K562 (cell line): Measurements from ENCODE around the gene CPSF7. TPM values are rescaled to one million over a fixed set of nuclear protein-coding genes. Genes with fewer than 3 reads are reported as not detected.

Experiments used
- ATAC-seq: fragments of 200-7000 bp; cut with Tn5 transposase; 3 replicates; pipeline ENCODE4 v1.9.1; 2020; ENCODE audit warnings: moderate library complexity
- BruUV-seq: library from RNA; stranded (reverse); fragments of 400-500 nt; replicated peaks from 2 replicates; lab custom pipeline; 2021; lab: Mats Ljungman, UMichigan
- CTCF ChIA-PET: fragments of 300-600 bp; formaldehyde crosslinking; extraction: SDS; loops from one replicate; lab custom pipeline; 2021; ENCODE audit warnings: low intra/inter-chr PET ratio; lab: Yijun Ruan, JAX
- POLR2A ChIA-PET: fragments of 300-600, 350-650 bp; sonication (Branson Sonifier 250); formaldehyde crosslinking; extraction: SDS; loops from one replicate; lab custom pipeline; 2021; ENCODE audit warnings: antibody characterized with exemption, inconsistent platforms; lab: Yijun Ruan, JAX
- DNase-seq, 4 experiments: peaks; one replicate each; pipeline versions ENCODE4 v3.0.0 to v3.0.0-alpha.2; 2011 to 2018; ENCODE audit warnings: low spot score in 3 of 4, mixed read lengths in 3 of 4; ENCODE audit errors: extremely low read depth in 1 of 4
- FAIRE-seq: peaks from 2 replicates; lab custom pipeline; 2011; peaks lifted over from hg19 to GRCh38; lab: Jason Lieb, UNC
- H2AFZ ChIP-seq: 2 replicates; pipeline ENCODE4 v1.6.0; 2011; ENCODE audit warnings: low read depth, low read length, control low read depth, inconsistent platforms
- H3K27ac ChIP-seq: fragments of 200-600 bp; 3 replicates; pipeline ENCODE4 v1.8.0; 2011; ENCODE audit warnings: low read depth, mild to moderate bottlenecking, control low read depth, inconsistent platforms, low read length, moderate library complexity, mixed read lengths; ENCODE audit errors: extremely low read depth
- H3K27me3 ChIP-seq, 2 experiments: fragments of 300-600 bp in 1 of 2; 2 replicates in 1 of 2; 3 replicates in 1 of 2; pipeline versions ENCODE4 v1.6.0 to v1.8.0; 2011; ENCODE audit warnings: inconsistent platforms in 2 of 2, low read length in 2 of 2, mild to moderate bottlenecking in 1 of 2, mixed read lengths in 1 of 2, moderate library complexity in 1 of 2; ENCODE audit not compliant: control insufficient read depth in 2 of 2, insufficient read depth in 2 of 2
- H3K36me3 ChIP-seq: fragments of 300-600 bp; 3 replicates; pipeline ENCODE4 v1.8.0; 2011; ENCODE audit warnings: mild to moderate bottlenecking, low read length, inconsistent platforms; ENCODE audit not compliant: control insufficient read depth, insufficient read depth
- H3K4me1 ChIP-seq, 2 experiments: fragments of 200-600 bp in 1 of 2; replicated peaks in 1 of 2; 2 replicates in 1 of 2; 3 replicates in 1 of 2; pipeline versions ENCODE4 v1.5.1 to v1.8.0; 2011; ENCODE audit warnings: inconsistent platforms in 2 of 2, low read length in 2 of 2, mild to moderate bottlenecking in 1 of 2, mixed read lengths in 1 of 2, moderate library complexity in 1 of 2; ENCODE audit not compliant: control insufficient read depth in 2 of 2, insufficient read depth in 2 of 2
- H3K4me2 ChIP-seq: 2 replicates; pipeline ENCODE4 v1.6.1; 2011; ENCODE audit warnings: low read length, control low read depth, inconsistent platforms, mixed read lengths; ENCODE audit not compliant: insufficient read depth
- H3K4me3 ChIP-seq: fragments of 200-600 bp; sonication (generic), shearing (Covaris generic); 2 replicates; pipeline ENCODE4 v1.5.1; 2016; ENCODE audit warnings: control low read depth, inconsistent platforms
- H3K79me2 ChIP-seq: fragments of 200-600 bp; 3 replicates; pipeline ENCODE4 v1.8.0; 2011; ENCODE audit warnings: low read length, inconsistent platforms; ENCODE audit not compliant: control insufficient read depth, insufficient read depth
- H3K9ac ChIP-seq, 2 experiments: 2 replicates each; pipeline versions ENCODE4 v1.6.0 to v1.6.1; 2011; ENCODE audit warnings: low read depth in 2 of 2, low read length in 2 of 2, control low read depth in 1 of 2, inconsistent platforms in 1 of 2, mild to moderate bottlenecking in 1 of 2, mixed read lengths in 1 of 2; ENCODE audit not compliant: insufficient read depth in 1 of 2
- H3K9me1 ChIP-seq: one replicate; pipeline ENCODE4 v1.6.0; 2011; ENCODE audit warnings: inconsistent platforms, mild to moderate bottlenecking, low read length, moderate library complexity; ENCODE audit not compliant: control insufficient read depth, insufficient read depth
- H3K9me3 ChIP-seq: replicated peaks from 2 replicates; pipeline ENCODE4 v1.5.1; 2011; ENCODE audit warnings: low read depth, low read length, inconsistent platforms; ENCODE audit not compliant: control insufficient read depth, insufficient read depth
- H4K20me1 ChIP-seq: replicated peaks from 2 replicates; pipeline ENCODE4 v1.6.1; 2011; ENCODE audit warnings: low read length, inconsistent platforms, mixed read lengths; ENCODE audit not compliant: control insufficient read depth, insufficient read depth
- MAFF ChIP-seq: IDR thresholded peaks from 2 replicates; pipeline ENCODE4 v1.6.1; 2012; ENCODE audit warnings: low read length, improper control_type of control experiment
- MAX ChIP-seq: sonication (generic); formaldehyde crosslinking; IDR thresholded peaks from 2 replicates; pipeline ENCODE4 v1.9.0; 2022; ENCODE audit warnings: mild to moderate bottlenecking, missing genetic modification reagents
- SAP30 ChIP-seq: fragments of 200-600 bp; sonication (generic); IDR thresholded peaks from 2 replicates; pipeline ENCODE4 v1.6.1; 2012; ENCODE audit warnings: borderline replicate concordance, low read depth, mild to moderate bottlenecking, moderate library complexity, low read length, control low read depth, inconsistent platforms; ENCODE audit not compliant: insufficient read depth, poor library complexity, severe bottlenecking
- WGBS: fragments of 100-300 bp; shearing (Covaris generic); methylation state at CpG from one replicate; pipeline ENCODE4 v1.1.6; 2016; ENCODE audit warnings: low coverage, mixed read lengths; ENCODE audit not compliant: insufficient coverage; ENCODE audit errors: missing lambda C conversion rate; 5-methylcytosine and 5-hydroxymethylcytosine counted together
- in situ Hi-C: fragments of 300-500 bp; cut with MboI; formaldehyde crosslinking; loops from 4 replicates; pipeline ENCODE4 v1.15.0; 2018; ENCODE audit warnings: inconsistent platforms, mixed read lengths
- intact Hi-C: fragments of 100-400 bp; cut with micrococcal nuclease; formaldehyde crosslinking; loops from 2 replicates; pipeline ENCODE4 v1.14.2; 2022
- polyA plus RNA-seq, 8 experiments: library from polyadenylated mRNA; depleted of rRNA in 4 of 8; stranded (reverse) in 5 of 8; unstranded in 3 of 8; fragments of >200 nt; fragmentation: Nextera tagmentation in 2 of 8; fragmentation: Illumina TruSeq in 1 of 8; extraction: Ambion mirVana in 2 of 8; extraction: Trizol in 1 of 8; gene quantifications; 2 replicates each; pipeline versions ENCODE4 v1.2.1 to v1.2.3, GENCODE V29; 2011 to 2014; ENCODE audit warnings: inconsistent platforms in 1 of 8, missing spikeins in 1 of 8
- total RNA-seq, 7 experiments: library from RNA; depleted of rRNA in 6 of 7; stranded (reverse); fragments of >200 nt in 6 of 7; fragmentation: Illumina TruSeq in 2 of 7; extraction: Trizol in 2 of 7; gene quantifications; 2 replicates each; pipeline versions ENCODE4 v1.2.1 to v1.2.3, GENCODE V29; 2011 to 2021; ENCODE audit warnings: low replicate concordance in 1 of 7
- TF ChIP-seq, protein P1 (sequence below): fragments of 450-650 bp; IDR thresholded peaks from 2 replicates; pipeline ENCODE4 v1.6.1; 2017; ENCODE audit warnings: antibody characterized with exemption
- TF ChIP-seq, protein P2 (sequence below): sonication (generic); formaldehyde crosslinking; IDR thresholded peaks from 2 replicates; pipeline ENCODE4 v1.8.0; 2022; ENCODE audit warnings: missing genetic modification reagents, mild to moderate bottlenecking, borderline replicate concordance
- TF ChIP-seq, protein P3 (sequence below): sonication (generic); formaldehyde crosslinking; IDR thresholded peaks from 2 replicates; pipeline ENCODE4 v1.8.0; 2022; ENCODE audit warnings: mild to moderate bottlenecking, missing genetic modification reagents

CPSF7 gene
- total and polyA plus RNA-seq, 9 of the 15 experiments (the other 6 are each of a cell fraction or from before 2014, with no cell fraction given): 14.8 to 104 (median 44.1) TPM

DNA sequence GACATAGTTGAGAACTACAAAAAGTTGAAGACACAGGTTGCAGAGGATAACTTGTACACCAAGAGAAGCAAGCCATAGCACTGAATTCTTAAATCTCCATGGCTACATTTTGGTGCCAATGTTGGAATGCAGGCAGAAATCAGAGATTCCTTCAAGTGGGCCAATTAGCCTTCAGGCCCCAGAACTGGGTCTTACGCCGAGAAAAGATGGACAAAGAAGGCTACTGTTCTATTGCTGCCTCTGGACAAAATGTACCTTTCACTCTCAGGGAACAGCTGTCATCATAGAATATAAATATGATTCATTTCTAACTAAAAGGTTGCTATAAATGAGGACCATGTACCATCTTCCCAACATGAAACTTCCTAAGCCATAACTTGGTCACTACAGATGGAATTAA, 23.7 kb downstream of the CPSF7 start (continued):
- no peak for TF ChIP-seq SAP30

- ChIA-PET CTCF (interaction anchor here (0.6 kb wide), 1 partner anchor 27 kb away, joined by 6 read pairs; no protein-coding TSS in a partner anchor), POLR2A (interaction anchor here (1.8 kb wide), 1 partner anchor 13 kb away, joined by 7 read pairs; no protein-coding TSS in a partner anchor)
- H3K36me3 ChIP-seq: peaks cover 76% of the 10 kb centered on the region
- in situ Hi-C loops: no loop called here
- FAIRE-seq (no peak), DNase-seq (no peak), ATAC-seq (no peak)
- no TSS peak for BruUV-seq
- H3K4me2 ChIP-seq: no peak overlapping the region
- H3K9me1 ChIP-seq: no peaks in the 10 kb centered on the region
- H3K9ac ChIP-seq: no peak overlapping the region
- H3K27ac ChIP-seq: no peak overlapping the region
- no peaks in the 10 kb centered on the region for H3K9me3 ChIP-seq
- no peaks in the 10 kb centered on the region for H3K4me1 ChIP-seq
- intact Hi-C loops: no loop called here
- TF ChIP-seq, protein P1, sequence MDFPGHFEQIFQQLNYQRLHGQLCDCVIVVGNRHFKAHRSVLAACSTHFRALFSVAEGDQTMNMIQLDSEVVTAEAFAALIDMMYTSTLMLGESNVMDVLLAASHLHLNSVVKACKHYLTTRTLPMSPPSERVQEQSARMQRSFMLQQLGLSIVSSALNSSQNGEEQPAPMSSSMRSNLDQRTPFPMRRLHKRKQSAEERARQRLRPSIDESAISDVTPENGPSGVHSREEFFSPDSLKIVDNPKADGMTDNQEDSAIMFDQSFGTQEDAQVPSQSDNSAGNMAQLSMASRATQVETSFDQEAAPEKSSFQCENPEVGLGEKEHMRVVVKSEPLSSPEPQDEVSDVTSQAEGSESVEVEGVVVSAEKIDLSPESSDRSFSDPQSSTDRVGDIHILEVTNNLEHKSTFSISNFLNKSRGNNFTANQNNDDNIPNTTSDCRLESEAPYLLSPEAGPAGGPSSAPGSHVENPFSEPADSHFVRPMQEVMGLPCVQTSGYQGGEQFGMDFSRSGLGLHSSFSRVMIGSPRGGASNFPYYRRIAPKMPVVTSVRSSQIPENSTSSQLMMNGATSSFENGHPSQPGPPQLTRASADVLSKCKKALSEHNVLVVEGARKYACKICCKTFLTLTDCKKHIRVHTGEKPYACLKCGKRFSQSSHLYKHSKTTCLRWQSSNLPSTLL: no peak
- TF ChIP-seq, protein P2, sequence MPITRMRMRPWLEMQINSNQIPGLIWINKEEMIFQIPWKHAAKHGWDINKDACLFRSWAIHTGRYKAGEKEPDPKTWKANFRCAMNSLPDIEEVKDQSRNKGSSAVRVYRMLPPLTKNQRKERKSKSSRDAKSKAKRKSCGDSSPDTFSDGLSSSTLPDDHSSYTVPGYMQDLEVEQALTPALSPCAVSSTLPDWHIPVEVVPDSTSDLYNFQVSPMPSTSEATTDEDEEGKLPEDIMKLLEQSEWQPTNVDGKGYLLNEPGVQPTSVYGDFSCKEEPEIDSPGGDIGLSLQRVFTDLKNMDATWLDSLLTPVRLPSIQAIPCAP: no peak
- TF ChIP-seq MAX (CRISPR knock-in tag) (no peak), MAFF (no peak)
- TF ChIP-seq, protein P3, sequence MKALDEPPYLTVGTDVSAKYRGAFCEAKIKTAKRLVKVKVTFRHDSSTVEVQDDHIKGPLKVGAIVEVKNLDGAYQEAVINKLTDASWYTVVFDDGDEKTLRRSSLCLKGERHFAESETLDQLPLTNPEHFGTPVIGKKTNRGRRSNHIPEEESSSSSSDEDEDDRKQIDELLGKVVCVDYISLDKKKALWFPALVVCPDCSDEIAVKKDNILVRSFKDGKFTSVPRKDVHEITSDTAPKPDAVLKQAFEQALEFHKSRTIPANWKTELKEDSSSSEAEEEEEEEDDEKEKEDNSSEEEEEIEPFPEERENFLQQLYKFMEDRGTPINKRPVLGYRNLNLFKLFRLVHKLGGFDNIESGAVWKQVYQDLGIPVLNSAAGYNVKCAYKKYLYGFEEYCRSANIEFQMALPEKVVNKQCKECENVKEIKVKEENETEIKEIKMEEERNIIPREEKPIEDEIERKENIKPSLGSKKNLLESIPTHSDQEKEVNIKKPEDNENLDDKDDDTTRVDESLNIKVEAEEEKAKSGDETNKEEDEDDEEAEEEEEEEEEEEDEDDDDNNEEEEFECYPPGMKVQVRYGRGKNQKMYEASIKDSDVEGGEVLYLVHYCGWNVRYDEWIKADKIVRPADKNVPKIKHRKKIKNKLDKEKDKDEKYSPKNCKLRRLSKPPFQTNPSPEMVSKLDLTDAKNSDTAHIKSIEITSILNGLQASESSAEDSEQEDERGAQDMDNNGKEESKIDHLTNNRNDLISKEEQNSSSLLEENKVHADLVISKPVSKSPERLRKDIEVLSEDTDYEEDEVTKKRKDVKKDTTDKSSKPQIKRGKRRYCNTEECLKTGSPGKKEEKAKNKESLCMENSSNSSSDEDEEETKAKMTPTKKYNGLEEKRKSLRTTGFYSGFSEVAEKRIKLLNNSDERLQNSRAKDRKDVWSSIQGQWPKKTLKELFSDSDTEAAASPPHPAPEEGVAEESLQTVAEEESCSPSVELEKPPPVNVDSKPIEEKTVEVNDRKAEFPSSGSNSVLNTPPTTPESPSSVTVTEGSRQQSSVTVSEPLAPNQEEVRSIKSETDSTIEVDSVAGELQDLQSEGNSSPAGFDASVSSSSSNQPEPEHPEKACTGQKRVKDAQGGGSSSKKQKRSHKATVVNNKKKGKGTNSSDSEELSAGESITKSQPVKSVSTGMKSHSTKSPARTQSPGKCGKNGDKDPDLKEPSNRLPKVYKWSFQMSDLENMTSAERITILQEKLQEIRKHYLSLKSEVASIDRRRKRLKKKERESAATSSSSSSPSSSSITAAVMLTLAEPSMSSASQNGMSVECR: no peak
- H3K27me3 ChIP-seq: no peaks in the 10 kb centered on the region
- H2AFZ ChIP-seq: no peak overlapping the region
- H4K20me1 ChIP-seq: no peaks in the 10 kb centered on the region
- no peaks in the 10 kb centered on the region for H3K79me2 ChIP-seq
- no peak overlapping the region for H3K4me3 ChIP-seq
- 95% methylated on average over 4 of the region's 4 CpGs for WGBS
Measured at GRCh38 chr11:61404641-61405040, 25.1 kb downstream of the CPSF7 start.
